Cerebellar nuclear complex (tissue), 1 donor: ENCODE data around the gene TBXA2R.

ENCODE experiments used
- DNase-seq, 2 experiments: peaks; one replicate each; lab custom pipeline; 2025; lab: John Stamatoyannopoulos, UW

Gene TBXA2R

GRCh38 chr19:3619631-3620012 lies 12.9 kb upstream of the TBXA2R start:
- no peak for DNase-seq

DNA sequence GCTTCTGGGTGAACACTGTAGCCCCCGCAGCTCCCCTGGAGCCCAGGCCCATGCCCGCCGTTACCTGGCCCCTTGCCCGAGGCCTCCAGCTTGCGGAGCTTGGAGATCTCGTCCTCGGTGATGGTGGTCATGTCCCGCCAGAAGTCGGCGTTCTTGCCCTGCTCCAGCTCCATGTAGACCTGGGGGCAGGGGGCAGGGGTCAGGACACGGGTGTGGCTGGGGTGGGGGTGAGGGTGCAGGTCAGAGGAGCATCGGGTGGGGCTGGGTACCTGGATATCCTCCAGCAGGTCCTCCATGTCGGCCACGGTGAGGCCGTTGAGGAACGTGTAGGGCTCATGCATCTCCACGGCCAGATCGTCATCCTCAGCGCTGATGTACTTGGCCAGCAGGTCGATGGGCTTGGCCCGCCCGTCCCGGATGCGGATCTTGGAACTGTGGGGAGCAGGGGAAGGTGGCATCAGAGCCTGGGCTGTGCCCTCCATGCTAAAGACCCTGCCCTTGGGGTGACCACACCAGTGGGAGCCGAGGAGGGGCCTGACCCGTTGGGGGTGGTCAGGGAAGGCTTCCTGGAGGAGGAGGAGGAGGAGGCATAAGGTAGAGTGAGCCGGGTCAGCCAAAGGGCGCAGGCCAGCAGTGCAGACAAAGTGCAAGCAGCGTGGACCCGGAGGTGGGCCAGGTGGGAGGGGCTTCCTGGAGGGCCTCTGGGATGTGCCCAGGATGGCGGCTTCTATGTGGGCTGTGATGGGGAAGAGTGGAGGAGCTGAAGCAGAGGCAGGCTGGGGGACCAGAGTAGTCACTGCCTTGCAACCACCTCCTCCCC lies 12.3 kb upstream of the TBXA2R start:
- DNase-seq, result no peak

- no peak for DNase-seq
Measured at GRCh38 chr19:3618144-3618810, 11.6 kb upstream of the TBXA2R start.

DNA sequence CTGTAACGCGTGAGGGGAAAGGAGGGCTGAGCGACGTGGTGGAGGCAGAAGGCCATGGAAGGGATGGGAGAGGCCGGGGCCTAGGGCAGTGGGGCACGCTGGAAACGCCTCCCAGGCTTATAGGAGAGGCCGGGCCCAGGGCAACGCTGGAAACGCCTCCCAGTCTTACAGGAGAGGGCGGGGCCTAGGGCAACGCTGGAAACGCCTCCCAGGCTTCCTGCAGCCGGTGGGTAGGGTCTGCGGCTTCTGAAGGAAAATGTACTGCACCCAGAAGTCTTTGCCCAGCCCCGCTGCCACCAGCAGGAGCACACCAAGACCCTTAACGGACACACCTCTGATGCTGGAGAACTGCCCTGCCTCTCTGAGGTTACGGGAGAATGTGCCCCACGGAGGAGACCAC lies 10.8 kb upstream of the TBXA2R start:
- no peak for DNase-seq

- DNase-seq, result no peak
Measured at GRCh38 chr19:3615524-3616135, 9.0 kb upstream of the TBXA2R start.

DNA sequence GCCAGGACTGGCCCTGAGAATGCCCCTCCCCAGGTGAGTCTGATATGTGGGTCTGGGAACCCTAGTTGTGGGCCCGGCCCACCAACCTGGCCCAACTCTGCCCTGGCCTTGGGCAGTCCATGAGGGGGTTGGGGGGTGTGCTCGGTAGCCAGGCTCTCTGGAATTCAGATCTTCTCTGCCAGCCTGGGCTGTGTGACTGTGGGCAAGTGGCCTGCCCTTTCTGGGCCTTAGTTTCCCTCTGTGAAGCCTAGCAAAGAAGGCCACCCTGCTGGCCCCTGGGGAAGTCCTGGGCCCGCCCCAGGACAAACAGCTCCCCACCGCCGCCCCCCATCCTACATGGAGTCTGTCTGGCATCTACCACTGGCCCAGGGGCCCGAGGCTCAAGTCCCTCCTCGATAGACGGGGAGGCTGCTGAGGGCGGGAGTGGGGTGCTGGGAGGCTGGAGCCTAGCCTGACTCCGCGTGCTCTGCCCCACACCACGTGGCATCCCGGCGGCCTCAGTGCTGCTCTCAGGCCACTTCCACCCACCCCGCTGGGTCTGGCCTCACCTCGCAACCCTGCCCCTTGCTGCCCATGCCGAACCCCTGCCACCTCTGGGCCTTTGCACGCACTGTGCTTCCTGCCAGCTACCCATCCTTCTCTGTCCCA lies 8.3 kb upstream of the TBXA2R start:
- no peak for DNase-seq

DNA sequence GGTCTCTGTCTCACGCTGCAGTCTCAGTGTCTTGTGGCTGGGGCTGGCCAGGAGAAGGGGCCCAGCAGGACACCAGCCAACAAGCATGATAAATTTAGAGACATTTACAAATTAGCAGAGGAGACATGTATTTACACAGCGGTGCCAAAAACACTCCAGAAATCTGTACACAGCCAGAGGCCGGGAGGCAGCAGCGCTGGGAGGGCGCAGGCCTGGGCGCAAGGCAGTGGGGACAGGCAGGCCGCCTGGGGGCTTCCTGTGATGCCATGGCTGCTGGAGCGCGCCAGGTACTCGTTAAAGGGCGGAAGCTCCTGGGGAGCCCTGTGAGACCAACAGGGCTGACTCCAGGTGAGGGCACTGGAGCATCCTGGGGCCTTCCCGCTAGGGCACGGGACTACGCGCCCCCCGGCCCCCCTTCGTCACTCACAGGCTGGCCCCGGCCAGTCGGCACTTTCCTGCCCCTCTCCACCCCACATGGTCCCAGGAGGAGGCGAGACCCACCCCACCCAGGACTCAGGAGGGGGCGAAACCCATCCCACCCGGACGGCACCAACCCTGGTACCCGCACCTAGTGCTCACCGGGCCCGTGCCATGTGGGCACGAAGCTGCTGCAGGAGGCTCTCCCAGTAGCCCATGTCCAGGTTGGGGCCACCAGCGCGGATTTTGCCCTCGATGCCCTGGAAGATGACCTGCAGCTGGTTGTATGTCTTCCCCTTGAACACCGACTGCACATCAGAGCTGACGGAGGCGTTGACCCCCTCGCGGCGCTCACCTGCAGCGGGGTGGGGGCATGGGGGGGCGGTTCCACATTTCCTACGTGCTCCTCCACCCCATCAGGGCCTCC lies 7.4 kb upstream of the TBXA2R start:
- no peak for DNase-seq

- DNase-seq, result no peak
Measured at GRCh38 chr19:3612901-3613741, 6.4 kb upstream of the TBXA2R start.

DNA sequence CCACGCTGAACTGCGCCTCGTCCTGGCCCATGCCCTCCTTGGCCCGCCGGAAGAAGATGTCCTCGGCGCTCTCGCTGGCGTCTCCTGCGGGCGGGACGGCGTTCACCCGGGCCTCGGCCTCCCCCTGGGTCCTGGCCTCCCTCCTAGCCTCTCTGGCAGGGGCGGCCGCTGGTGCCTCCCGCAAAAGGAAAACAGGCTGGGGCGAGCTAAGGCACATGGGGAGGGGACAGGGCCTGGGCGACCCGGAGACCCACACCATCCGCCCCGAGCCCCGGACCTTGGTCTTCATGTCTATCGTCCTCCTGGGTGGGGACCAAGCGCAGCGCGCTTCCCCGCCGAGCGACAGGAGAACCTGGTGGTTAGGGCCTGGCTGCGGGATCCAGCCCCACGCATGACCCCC lies 5.7 kb upstream of the TBXA2R start:
- no peak for DNase-seq

- DNase-seq, result no peak
Measured at GRCh38 chr19:3611841-3612240, 5.2 kb upstream of the TBXA2R start.

GRCh38 chr19:3610745-3611717 lies 4.4 kb upstream of the TBXA2R start:
- DNase-seq, result no peak

DNA sequence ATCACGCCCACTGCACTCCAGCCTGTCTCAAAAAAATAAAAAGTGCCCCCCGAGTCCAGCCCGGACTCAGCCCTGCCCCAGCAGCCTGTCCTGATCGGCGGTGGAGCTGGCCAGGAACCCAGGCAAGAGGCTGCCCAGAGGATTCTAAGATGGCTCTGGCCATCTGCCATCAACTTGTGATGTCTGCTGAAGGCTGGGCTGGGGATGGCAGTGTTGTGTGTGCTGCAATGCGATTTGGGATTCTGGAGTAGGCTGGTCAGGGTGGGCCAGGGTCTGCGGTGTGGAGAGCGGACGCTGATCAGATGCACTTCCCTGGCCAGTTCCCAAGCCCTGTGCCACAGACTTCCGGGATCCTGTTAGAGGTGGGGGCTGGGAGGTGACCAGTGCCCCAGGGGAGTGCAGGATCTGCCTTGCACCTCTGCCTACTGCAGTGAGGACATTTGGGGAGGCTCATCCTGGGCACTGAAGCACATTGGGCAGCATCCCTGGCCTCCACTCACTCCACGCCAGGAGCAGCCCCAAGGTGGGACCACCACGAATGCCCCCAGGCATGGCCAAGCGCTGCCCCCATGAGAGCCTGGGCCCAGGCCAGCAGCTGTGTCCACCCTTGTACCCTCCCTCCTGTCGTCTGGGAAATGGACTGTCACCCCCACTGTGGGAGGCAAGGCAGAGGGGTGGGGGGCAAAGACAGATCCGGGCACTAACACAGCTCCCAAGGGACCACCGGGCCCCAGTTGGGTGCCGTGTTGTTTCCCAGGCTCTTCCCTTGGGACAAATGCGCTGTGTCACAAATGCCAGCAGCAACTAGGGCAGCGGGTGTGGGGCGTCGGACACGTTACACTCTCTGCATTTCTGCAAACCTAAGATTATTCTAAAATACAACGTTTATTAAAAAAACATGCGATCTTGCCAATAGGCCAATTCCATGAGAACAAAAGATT lies 3.4 kb upstream of the TBXA2R start:
- DNase-seq, result no peak

GRCh38 chr19:3608750-3609322 lies 2.2 kb upstream of the TBXA2R start:
- no peak for DNase-seq

DNA sequence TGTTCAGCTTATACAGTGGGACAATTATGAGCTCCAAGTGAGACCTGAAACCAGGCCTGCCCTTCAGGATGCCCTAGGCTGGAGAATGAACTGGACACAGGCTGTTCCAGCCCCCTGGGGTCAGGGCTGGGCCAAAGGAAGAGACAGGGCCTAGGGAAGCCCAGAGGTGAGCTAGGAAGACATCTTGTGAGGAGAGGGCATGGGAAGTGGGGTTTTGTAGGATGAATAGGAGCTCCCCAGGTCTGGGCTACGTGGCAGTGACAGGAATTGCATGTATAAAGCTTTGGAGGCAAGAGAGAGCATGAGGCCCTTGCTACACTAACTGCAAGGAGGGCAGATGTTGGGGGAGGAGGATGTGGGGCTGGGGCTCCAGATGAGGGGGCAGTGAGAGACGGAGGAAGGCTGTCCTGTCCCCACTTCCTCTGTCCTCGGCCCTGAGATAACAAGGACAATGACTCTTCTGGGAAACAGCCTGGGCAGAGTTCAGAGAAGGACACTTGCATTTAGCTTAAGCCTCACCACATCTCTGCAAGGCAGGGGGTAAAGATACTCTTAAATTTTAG lies 1.5 kb upstream of the TBXA2R start:
- DNase-seq, result no peak

GRCh38 chr19:3607303-3608078 lies 816 bp upstream of the TBXA2R start:
- DNase-seq, result no peak

- no peak for DNase-seq
Measured at GRCh38 chr19:3606174-3606689, 443 bp downstream of the TBXA2R start.

DNA sequence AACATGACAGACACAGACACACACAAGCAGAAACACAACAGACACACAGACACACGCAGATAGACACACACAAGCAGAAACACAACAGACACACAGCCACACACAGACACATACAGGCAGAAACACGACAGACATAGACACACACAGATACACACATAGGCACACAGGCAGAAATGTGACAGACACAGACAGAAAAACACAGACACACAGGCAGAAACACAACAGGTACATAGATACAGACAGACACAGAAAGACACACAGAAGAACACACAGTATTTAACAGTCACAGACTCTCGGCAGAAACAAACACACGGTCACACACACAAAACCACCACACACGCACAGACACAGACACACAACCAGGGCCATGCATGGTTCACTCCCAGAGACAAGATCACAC lies 905 bp downstream of the TBXA2R start:
- no peak for DNase-seq
